ENCODE results near the gene TNIK.
"Not testable (repeated sequence)": the region's sequence is repeated elsewhere in the genome, so short reads cannot be mapped to it uniquely, and the experiment has no call there.

The TNIK gene

GRCh38 chr3:171384101-171384891 lies 75.9 kb downstream of the TNIK start:
- no peak for DNase-seq (ENCODE audit: low read depth in 2 of 2)

- no peak for DNase-seq (ENCODE audit: low read depth in 2 of 2)
Measured at GRCh38 chr3:171383206-171384018, 76.8 kb downstream of the TNIK start.

GRCh38 chr3:171382347-171382746 lies 77.9 kb downstream of the TNIK start:
- not testable (repeated sequence) for DNase-seq (ENCODE audit: low read depth in 2 of 2)

- no peak for DNase-seq (ENCODE audit: low read depth in 2 of 2)
Measured at GRCh38 chr3:171380711-171381425, 79.3 kb downstream of the TNIK start.

- DNase-seq (ENCODE audit: low read depth in 2 of 2): no peak
Measured at GRCh38 chr3:171379961-171380483, 80.2 kb downstream of the TNIK start.

- no peak for DNase-seq (ENCODE audit: low read depth in 2 of 2)
Measured at GRCh38 chr3:171379281-171379680, 80.9 kb downstream of the TNIK start.

- no peak for DNase-seq (ENCODE audit: low read depth in 2 of 2)
Measured at GRCh38 chr3:171378586-171378985, 81.6 kb downstream of the TNIK start.

- DNase-seq (ENCODE audit: low read depth in 2 of 2): no peak
Measured at GRCh38 chr3:171377859-171378258, 82.3 kb downstream of the TNIK start.

- no peak for DNase-seq (ENCODE audit: low read depth in 2 of 2)
Measured at GRCh38 chr3:171376596-171376947, 83.6 kb downstream of the TNIK start.

GRCh38 chr3:171375666-171376595 lies 84.3 kb downstream of the TNIK start:
- DNase-seq (ENCODE audit: low read depth in 2 of 2): peak in 1 of 2 donors; percentile 4

GRCh38 chr3:171374661-171375285 lies 85.4 kb downstream of the TNIK start:
- DNase-seq (ENCODE audit: low read depth in 2 of 2): no peak

- no peak for DNase-seq (ENCODE audit: low read depth in 2 of 2)
Measured at GRCh38 chr3:171374260-171374659, 85.9 kb downstream of the TNIK start.

GRCh38 chr3:171373711-171374110 lies 86.5 kb downstream of the TNIK start:
- no peak for DNase-seq (ENCODE audit: low read depth in 2 of 2)

GRCh38 chr3:171372694-171373093 lies 87.5 kb downstream of the TNIK start:
- no peak for DNase-seq (ENCODE audit: low read depth in 2 of 2)

GRCh38 chr3:171371354-171371753 lies 88.9 kb downstream of the TNIK start:
- DNase-seq (ENCODE audit: low read depth in 2 of 2): no peak

- no peak for DNase-seq (ENCODE audit: low read depth in 2 of 2)
Measured at GRCh38 chr3:171369156-171369555, 91.0 kb downstream of the TNIK start.

- DNase-seq (ENCODE audit: low read depth in 2 of 2): not testable (repeated sequence)
Measured at GRCh38 chr3:171366738-171367137, 93.5 kb downstream of the TNIK start.

GRCh38 chr3:171366043-171366442 lies 94.2 kb downstream of the TNIK start:
- no peak for DNase-seq (ENCODE audit: low read depth in 2 of 2)

GRCh38 chr3:171365489-171365888 lies 94.7 kb downstream of the TNIK start:
- DNase-seq (ENCODE audit: low read depth in 2 of 2): no peak

- DNase-seq (ENCODE audit: low read depth in 2 of 2): no peak
Measured at GRCh38 chr3:171364500-171364899, 95.7 kb downstream of the TNIK start.

- no peak for DNase-seq (ENCODE audit: low read depth in 2 of 2)
Measured at GRCh38 chr3:171363202-171363601, 97.0 kb downstream of the TNIK start.

Data from stimulated activated CD4-positive, alpha-beta T cell treated with anti-CD3 and anti-CD28 coated beads, Interleukin-15, amount 100 ng/mL, for 48 hours (primary cell).